SK-N-SH (cell line): ENCODE measurements around the gene PEX12. TPM values are rescaled to one million over a fixed set of nuclear protein-coding genes. Genes with fewer than 3 reads are reported as not detected.

Experiments used
- CTCF ChIA-PET: fragments of 300-600, 350-600 bp; formaldehyde crosslinking; extraction: SDS; loops from one replicate; lab custom pipeline; 2021; lab: Yijun Ruan, JAX
- POLR2A ChIA-PET: fragments of 350-600 bp; sonication (Branson Sonifier 250); formaldehyde crosslinking; extraction: SDS; loops from one replicate; lab custom pipeline; 2020; ENCODE audit warnings: antibody characterized with exemption, inconsistent platforms; lab: Yijun Ruan, JAX
- DNase-seq: peaks from one replicate; pipeline ENCODE4 v3.0.0; 2012
- H2AFZ ChIP-seq: fragments of 200-600 bp; sonication (generic); 2 replicates; pipeline ENCODE4 v1.8.1; 2016; ENCODE audit warnings: antibody characterized with exemption, mild to moderate bottlenecking, low read depth
- H3F3A ChIP-seq: fragments of 200-600 bp; sonication (generic); replicated peaks from 2 replicates; pipeline ENCODE3; 2016; ENCODE audit warnings: antibody characterized with exemption, mild to moderate bottlenecking; ENCODE audit not compliant: insufficient read depth
- H3K27ac ChIP-seq, 2 experiments: fragments of 200-500 bp in 1 of 2; fragments of 200-600 bp in 1 of 2; sonication (Bioruptor generic) in 1 of 2; sonication (generic), shearing (Covaris generic) in 1 of 2; 2 replicates each; pipeline versions ENCODE4 v1.5.1 to v1.6.1; 2014 to 2016; ENCODE audit warnings: low read depth in 2 of 2, inconsistent platforms in 1 of 2, low read length in 1 of 2, mild to moderate bottlenecking in 1 of 2, mixed read lengths in 1 of 2
- H3K27me3 ChIP-seq: fragments of 200-600 bp; sonication (generic), shearing (Covaris generic); 2 replicates; pipeline ENCODE4 v1.6.1; 2016; ENCODE audit warnings: mixed run types; ENCODE audit not compliant: insufficient read depth
- H3K36me3 ChIP-seq, 2 experiments: fragments of 200-500 bp in 1 of 2; fragments of 200-600 bp in 1 of 2; sonication (Bioruptor generic) in 1 of 2; sonication (generic) in 1 of 2; replicated peaks in 1 of 2; 2 replicates each; pipeline versions ENCODE3 to v1.5.1; 2014 to 2016; ENCODE audit warnings: low read length in 1 of 2, mild to moderate bottlenecking in 1 of 2; ENCODE audit not compliant: insufficient read depth in 2 of 2, control insufficient read depth in 1 of 2
- H3K4me1 ChIP-seq, 2 experiments: fragments of 200-500 bp in 1 of 2; fragments of 200-600 bp in 1 of 2; sonication (Bioruptor generic) in 1 of 2; sonication (generic), shearing (Covaris generic) in 1 of 2; 2 replicates each; pipeline versions ENCODE4 v1.5.1 to v1.6.1; 2014 to 2016; ENCODE audit warnings: low read depth in 1 of 2, low read length in 1 of 2, mixed run types in 1 of 2; ENCODE audit not compliant: insufficient read depth in 2 of 2, control insufficient read depth in 1 of 2
- H3K4me2 ChIP-seq: fragments of 200-600 bp; sonication (generic), shearing (Covaris generic); 2 replicates; pipeline ENCODE4 v1.6.1; 2017; ENCODE audit warnings: mixed run types
- H3K4me3 ChIP-seq, 2 experiments: fragments of 200-500 bp in 1 of 2; fragments of 200-600 bp in 1 of 2; sonication (Bioruptor generic) in 1 of 2; sonication (generic), shearing (Covaris generic) in 1 of 2; 2 replicates each; pipeline versions ENCODE4 v1.5.1 to v1.8.1; 2014 to 2016; ENCODE audit warnings: low read depth in 2 of 2, inconsistent platforms in 1 of 2, low read length in 1 of 2, mild to moderate bottlenecking in 1 of 2, mixed read lengths in 1 of 2, moderate library complexity in 1 of 2
- H3K79me2 ChIP-seq: fragments of 200-600 bp; sonication (generic); 2 replicates; pipeline ENCODE4 v1.8.1; 2017; ENCODE audit warnings: mild to moderate bottlenecking; ENCODE audit not compliant: insufficient read depth
- H3K9ac ChIP-seq: fragments of 200-600 bp; sonication (generic); 2 replicates; pipeline ENCODE4 v1.6.1; 2017; ENCODE audit warnings: mixed run types
- H3K9me2 ChIP-seq: fragments of 200-600 bp; sonication (generic); 2 replicates; pipeline ENCODE4 v1.6.1; 2017; ENCODE audit warnings: mixed run types
- H3K9me3 ChIP-seq: fragments of 200-600 bp; sonication (generic); 2 replicates; pipeline ENCODE4 v1.6.1; 2017; ENCODE audit warnings: mixed run types, mild to moderate bottlenecking, moderate library complexity
- H4K20me1 ChIP-seq: fragments of 200-600 bp; sonication (generic); 2 replicates; pipeline ENCODE4 v1.6.1; 2017; ENCODE audit warnings: mild to moderate bottlenecking, mixed run types; ENCODE audit not compliant: insufficient read depth
- CHD2 ChIP-seq: fragments of 150-350 bp; IDR thresholded peaks from 2 replicates; pipeline ENCODE4 v1.6.1; 2018; ENCODE audit warnings: low read length; ENCODE audit not compliant: partially characterized antibody
- EP300 ChIP-seq, 2 experiments: IDR thresholded peaks; 2 replicates each; pipeline versions ENCODE4 v1.4.0 to v1.6.1; 2012; ENCODE audit warnings: borderline replicate concordance in 1 of 2, low read depth in 1 of 2, low read length in 1 of 2
- JUND ChIP-seq: IDR thresholded peaks from 2 replicates; pipeline ENCODE4 v1.4.0; 2012
- MEF2A ChIP-seq: IDR thresholded peaks from 2 replicates; pipeline ENCODE4 v1.4.0; 2012; ENCODE audit warnings: low read depth, borderline replicate concordance
- MXI1 ChIP-seq: IDR thresholded peaks from 2 replicates; pipeline ENCODE4 v1.6.1; 2012; ENCODE audit warnings: mild to moderate bottlenecking, low read depth, low read length, improper control_type of control experiment
- NFIC ChIP-seq: IDR thresholded peaks from 2 replicates; pipeline ENCODE4 v1.4.0; 2012; ENCODE audit warnings: borderline replicate concordance
- NRF1 ChIP-seq: IDR thresholded peaks from 2 replicates; pipeline ENCODE4 v1.6.1; 2012; ENCODE audit warnings: low read depth, mild to moderate bottlenecking, low read length
- POLR2AphosphoS5 ChIP-seq: IDR thresholded peaks from 2 replicates; pipeline ENCODE4 v1.6.1; 2012; ENCODE audit warnings: low read depth, low read length
- RAD21 ChIP-seq: IDR thresholded peaks from 2 replicates; pipeline ENCODE4 v1.6.1; 2012; ENCODE audit warnings: mild to moderate bottlenecking, low read length
- RCOR1 ChIP-seq: fragments of 150-350 bp; IDR thresholded peaks from 2 replicates; pipeline ENCODE4 v1.6.1; 2017; ENCODE audit warnings: antibody characterized with exemption, low read length
- RXRA ChIP-seq: IDR thresholded peaks from 2 replicates; pipeline ENCODE4 v1.4.0; 2012; ENCODE audit warnings: low read depth, mild to moderate bottlenecking, borderline replicate concordance
- SIN3A ChIP-seq: IDR thresholded peaks from 2 replicates; pipeline ENCODE4 v1.6.1; 2012; ENCODE audit warnings: low read depth, mild to moderate bottlenecking, low read length, moderate library complexity, borderline replicate concordance
- TCF12 ChIP-seq: IDR thresholded peaks from 2 replicates; pipeline ENCODE4 v1.4.0; 2012
- TEAD4 ChIP-seq: IDR thresholded peaks from 2 replicates; pipeline ENCODE4 v1.4.0; 2012; ENCODE audit warnings: mild to moderate bottlenecking, borderline replicate concordance; ENCODE audit not compliant: insufficient read depth
- YY1 ChIP-seq: IDR thresholded peaks from 2 replicates; pipeline ENCODE4 v1.4.0; 2012; ENCODE audit warnings: low read depth, mild to moderate bottlenecking
- WGBS: methylation state at CpG from one replicate; pipeline ENCODE4 v1.1.6; 2017; ENCODE audit warnings: low lambda C conversion rate; 5-methylcytosine and 5-hydroxymethylcytosine counted together
- polyA plus RNA-seq, 3 experiments: library from polyadenylated mRNA; depleted of rRNA; stranded (reverse); fragments of >200 nt; gene quantifications; 2 replicates each; pipeline ENCODE4 v1.2.3, GENCODE V29; 2012
- TF ChIP-seq, protein P1 (sequence below): fragments of 200-600 bp; sonication (generic); IDR thresholded peaks from 2 replicates; pipeline ENCODE4 v1.6.1; 2017; ENCODE audit warnings: antibody characterized with exemption, mild to moderate bottlenecking, moderate library complexity
- TF ChIP-seq, protein P2 (sequence below): IDR thresholded peaks from 2 replicates; pipeline ENCODE4 v1.4.0; 2012; ENCODE audit warnings: low read depth
- TF ChIP-seq, protein P3 (sequence below): IDR thresholded peaks from 2 replicates; pipeline ENCODE4; 2012
- TF ChIP-seq, protein P4 (sequence below): IDR thresholded peaks from 2 replicates; pipeline ENCODE4 v1.4.0; 2012; ENCODE audit warnings: low read depth, borderline replicate concordance
- TF ChIP-seq, protein P5 (sequence below): fragments of 150-350 bp; IDR thresholded peaks from 2 replicates; pipeline ENCODE4 v1.6.1; 2016; ENCODE audit warnings: mild to moderate bottlenecking, low read depth, low read length

Gene PEX12
- polyA plus RNA-seq, 1 of the 3 experiments (the other 2 are of a cell fraction), result 4.3 TPM

DNA sequence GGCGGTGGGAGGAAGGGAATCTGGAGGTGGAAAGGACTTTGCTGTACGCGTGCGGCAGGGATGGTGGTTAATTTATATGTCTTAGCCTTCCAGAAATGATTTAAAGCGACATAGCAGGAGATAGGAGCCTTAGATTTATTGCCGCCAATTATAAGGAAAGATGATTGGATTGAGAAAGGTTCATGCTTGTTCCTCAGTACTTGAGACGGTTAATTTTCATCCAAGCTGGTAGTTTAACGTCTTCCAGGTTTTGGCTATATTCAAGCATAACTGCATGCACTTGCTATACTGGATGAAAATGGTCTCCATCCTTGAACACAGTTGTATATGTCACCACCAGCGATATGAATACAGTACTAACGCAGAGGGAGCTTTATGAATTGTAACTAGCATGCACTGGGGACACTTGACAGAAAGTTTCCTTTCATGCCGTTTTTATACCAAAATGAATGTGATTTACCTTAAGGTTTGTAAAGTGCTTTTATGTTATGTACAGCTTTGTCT lies 610 bp upstream of the PEX12 start (continued):
- TF ChIP-seq, protein P1, sequence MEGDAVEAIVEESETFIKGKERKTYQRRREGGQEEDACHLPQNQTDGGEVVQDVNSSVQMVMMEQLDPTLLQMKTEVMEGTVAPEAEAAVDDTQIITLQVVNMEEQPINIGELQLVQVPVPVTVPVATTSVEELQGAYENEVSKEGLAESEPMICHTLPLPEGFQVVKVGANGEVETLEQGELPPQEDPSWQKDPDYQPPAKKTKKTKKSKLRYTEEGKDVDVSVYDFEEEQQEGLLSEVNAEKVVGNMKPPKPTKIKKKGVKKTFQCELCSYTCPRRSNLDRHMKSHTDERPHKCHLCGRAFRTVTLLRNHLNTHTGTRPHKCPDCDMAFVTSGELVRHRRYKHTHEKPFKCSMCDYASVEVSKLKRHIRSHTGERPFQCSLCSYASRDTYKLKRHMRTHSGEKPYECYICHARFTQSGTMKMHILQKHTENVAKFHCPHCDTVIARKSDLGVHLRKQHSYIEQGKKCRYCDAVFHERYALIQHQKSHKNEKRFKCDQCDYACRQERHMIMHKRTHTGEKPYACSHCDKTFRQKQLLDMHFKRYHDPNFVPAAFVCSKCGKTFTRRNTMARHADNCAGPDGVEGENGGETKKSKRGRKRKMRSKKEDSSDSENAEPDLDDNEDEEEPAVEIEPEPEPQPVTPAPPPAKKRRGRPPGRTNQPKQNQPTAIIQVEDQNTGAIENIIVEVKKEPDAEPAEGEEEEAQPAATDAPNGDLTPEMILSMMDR, result no peak
- TF ChIP-seq RCOR1 (no peak), POLR2AphosphoS5 (no peak)
- TF ChIP-seq, all 33 proteins: peak for 0

DNA sequence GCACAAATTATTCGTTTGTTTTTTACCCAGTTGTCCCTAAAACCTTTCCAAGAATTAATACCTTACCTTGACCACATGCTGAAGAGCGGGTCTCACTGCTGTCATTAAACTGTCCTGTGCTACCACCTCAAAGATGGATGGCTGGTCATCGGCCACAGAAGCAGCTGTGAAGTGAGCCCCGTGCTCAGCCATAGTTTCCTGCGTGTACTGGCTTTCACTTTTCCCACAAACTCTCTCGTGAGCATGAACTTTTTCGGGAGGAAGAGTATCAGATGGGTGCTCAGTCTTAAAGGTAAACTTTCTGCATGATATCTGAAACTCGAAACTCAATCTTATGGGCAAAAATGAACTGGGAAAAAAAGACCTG lies 558 bp downstream of the PEX12 start:
- Histone ChIP-seq H4K20me1 (no peaks in the 10 kb centered on the region), H3K4me1 (peaks cover 0 to 16% of the 10 kb centered on the region in 2 experiments; a peak in 3 of 4 replicates), H3K36me3 (peaks cover 14 to 23% of the 10 kb centered on the region in 2 experiments), H2AFZ (peak overlapping the region; percentile 85), H3K27ac (peak overlapping the region; percentile 58 to 78; a peak in 3 of 4 replicates), H3K79me2 (peaks cover 24% of the 10 kb centered on the region), H3K4me3 (peak overlapping the region; percentile 89 to 94), H3F3A (peaks cover 25% of the 10 kb centered on the region), H3K9me3 (no peaks in the 10 kb centered on the region), H3K9me2 (no peaks in the 10 kb centered on the region), H3K9ac (peak overlapping the region; percentile 90), H3K27me3 (no peaks in the 10 kb centered on the region), H3K4me2 (peak overlapping the region; percentile 94)
- WGBS, result 9% methylated on average over 8 of the region's 8 CpGs
- ChIA-PET POLR2A (interaction anchor here (0.8 to 3.8 kb wide), 6 partner anchors 8 to 231 kb away, joined by 3 to 27 read pairs (median 7); partner anchors contain the start of genes AP2B1, RASL10B and TAF15), CTCF (interaction anchor here (1.0 to 2.6 kb wide), 3 partner anchors 34 to 186 kb away, joined by 4 to 17 read pairs (median 10); no protein-coding TSS in a partner anchor)
- TF ChIP-seq, protein P2, sequence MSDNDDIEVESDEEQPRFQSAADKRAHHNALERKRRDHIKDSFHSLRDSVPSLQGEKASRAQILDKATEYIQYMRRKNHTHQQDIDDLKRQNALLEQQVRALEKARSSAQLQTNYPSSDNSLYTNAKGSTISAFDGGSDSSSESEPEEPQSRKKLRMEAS, result no peak
- TF ChIP-seq NRF1 (no peak), EP300 (IDR thresholded peaks at IDR 0.05; ENCODE audit: borderline replicate concordance in 1 of 2, low read depth in 1 of 2, low read length in 1 of 2) (no peak), NFIC (no peak), RAD21 (no peak)
- TF ChIP-seq, protein P3, sequence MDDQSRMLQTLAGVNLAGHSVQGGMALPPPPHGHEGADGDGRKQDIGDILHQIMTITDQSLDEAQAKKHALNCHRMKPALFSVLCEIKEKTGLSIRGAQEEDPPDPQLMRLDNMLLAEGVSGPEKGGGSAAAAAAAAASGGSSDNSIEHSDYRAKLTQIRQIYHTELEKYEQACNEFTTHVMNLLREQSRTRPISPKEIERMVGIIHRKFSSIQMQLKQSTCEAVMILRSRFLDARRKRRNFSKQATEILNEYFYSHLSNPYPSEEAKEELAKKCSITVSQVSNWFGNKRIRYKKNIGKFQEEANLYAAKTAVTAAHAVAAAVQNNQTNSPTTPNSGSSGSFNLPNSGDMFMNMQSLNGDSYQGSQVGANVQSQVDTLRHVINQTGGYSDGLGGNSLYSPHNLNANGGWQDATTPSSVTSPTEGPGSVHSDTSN, result no peak
- DNase-seq, result peak; percentile 22

DNA sequence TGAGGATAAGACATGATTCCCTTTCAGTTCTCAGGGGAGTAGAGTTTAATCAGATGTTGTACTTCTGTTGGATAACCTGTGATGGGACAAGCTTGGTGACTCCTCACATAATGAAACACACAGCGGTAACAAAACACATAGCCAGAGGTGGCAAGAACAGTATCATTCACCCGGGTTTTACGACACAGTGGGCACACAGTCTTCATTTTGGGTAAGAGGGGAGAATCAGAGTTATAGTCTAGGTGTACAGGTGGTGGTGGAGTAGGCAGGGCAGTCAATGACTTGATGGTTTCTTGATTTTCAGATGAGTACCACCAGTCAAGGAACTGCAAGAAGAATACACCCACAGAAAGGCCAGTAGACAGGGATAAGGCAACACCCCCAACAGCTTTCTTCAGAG lies 2.6 kb downstream of the PEX12 start:
- H4K20me1 ChIP-seq, result no peaks in the 10 kb centered on the region
- H3K4me3 ChIP-seq, result no peak overlapping the region
- H3K79me2 ChIP-seq, result peaks cover 40% of the 10 kb centered on the region
- ChIA-PET CTCF (interaction anchor here (1.0 kb wide), 1 partner anchor 263 kb away, joined by 3 read pairs; no protein-coding TSS in a partner anchor), POLR2A (no interaction called here)
- no peak overlapping the region for H3K27ac ChIP-seq
- H3K36me3 ChIP-seq, result peaks cover 14 to 23% of the 10 kb centered on the region in 2 experiments
- H3K9me2 ChIP-seq, result no peaks in the 10 kb centered on the region
- peaks cover 0 to 16% of the 10 kb centered on the region in 2 experiments; a peak in 3 of 4 replicates for H3K4me1 ChIP-seq
- H3K9me3 ChIP-seq, result no peaks in the 10 kb centered on the region
- 80% methylated on average over 3 of the region's 3 CpGs for WGBS
- H3K4me2 ChIP-seq, result no peak overlapping the region
- no peak overlapping the region for H3K9ac ChIP-seq
- H3F3A ChIP-seq, result peaks cover 25% of the 10 kb centered on the region
- no peak for DNase-seq
- H2AFZ ChIP-seq, result no peak overlapping the region
- no peaks in the 10 kb centered on the region for H3K27me3 ChIP-seq
- TF ChIP-seq YY1, result no peak
- TF ChIP-seq JUND, result no peak
- TF ChIP-seq SIN3A, result no peak
- TF ChIP-seq RXRA, result no peak
- TF ChIP-seq, protein P4, sequence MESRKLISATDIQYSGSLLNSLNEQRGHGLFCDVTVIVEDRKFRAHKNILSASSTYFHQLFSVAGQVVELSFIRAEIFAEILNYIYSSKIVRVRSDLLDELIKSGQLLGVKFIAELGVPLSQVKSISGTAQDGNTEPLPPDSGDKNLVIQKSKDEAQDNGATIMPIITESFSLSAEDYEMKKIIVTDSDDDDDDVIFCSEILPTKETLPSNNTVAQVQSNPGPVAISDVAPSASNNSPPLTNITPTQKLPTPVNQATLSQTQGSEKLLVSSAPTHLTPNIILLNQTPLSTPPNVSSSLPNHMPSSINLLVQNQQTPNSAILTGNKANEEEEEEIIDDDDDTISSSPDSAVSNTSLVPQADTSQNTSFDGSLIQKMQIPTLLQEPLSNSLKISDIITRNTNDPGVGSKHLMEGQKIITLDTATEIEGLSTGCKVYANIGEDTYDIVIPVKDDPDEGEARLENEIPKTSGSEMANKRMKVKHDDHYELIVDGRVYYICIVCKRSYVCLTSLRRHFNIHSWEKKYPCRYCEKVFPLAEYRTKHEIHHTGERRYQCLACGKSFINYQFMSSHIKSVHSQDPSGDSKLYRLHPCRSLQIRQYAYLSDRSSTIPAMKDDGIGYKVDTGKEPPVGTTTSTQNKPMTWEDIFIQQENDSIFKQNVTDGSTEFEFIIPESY, result no peak
- no peak for TF ChIP-seq CHD2
- TF ChIP-seq, protein P5, sequence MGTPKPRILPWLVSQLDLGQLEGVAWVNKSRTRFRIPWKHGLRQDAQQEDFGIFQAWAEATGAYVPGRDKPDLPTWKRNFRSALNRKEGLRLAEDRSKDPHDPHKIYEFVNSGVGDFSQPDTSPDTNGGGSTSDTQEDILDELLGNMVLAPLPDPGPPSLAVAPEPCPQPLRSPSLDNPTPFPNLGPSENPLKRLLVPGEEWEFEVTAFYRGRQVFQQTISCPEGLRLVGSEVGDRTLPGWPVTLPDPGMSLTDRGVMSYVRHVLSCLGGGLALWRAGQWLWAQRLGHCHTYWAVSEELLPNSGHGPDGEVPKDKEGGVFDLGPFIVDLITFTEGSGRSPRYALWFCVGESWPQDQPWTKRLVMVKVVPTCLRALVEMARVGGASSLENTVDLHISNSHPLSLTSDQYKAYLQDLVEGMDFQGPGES, result no peak
- TF ChIP-seq TEAD4, result no peak
- no peak for TF ChIP-seq TCF12
- TF ChIP-seq MEF2A, result no peak
- TF ChIP-seq RCOR1, result no peak
- no peak for TF ChIP-seq NFIC
- TF ChIP-seq MXI1, result no peak
